Medulla oblongata (tissue), 1 donor: ENCODE measurements around the gene TBC1D8.
A peak's percentile ranks its signal among the peaks of the same experiment; 100 is the strongest.
"Not testable (repeated sequence)": the region's sequence is repeated elsewhere in the genome, so short reads cannot be mapped to it uniquely, and the experiment has no call there.

Experiments
- DNase-seq: peaks from one replicate; pipeline ENCODE4 v3.0.0-alpha.2; 2015; ENCODE audit errors: extremely low spot score

The TBC1D8 gene

GRCh38 chr2:101064868-101065549, 86.2 kb downstream of the TBC1D8 start:
- peak; percentile 14 for DNase-seq

GRCh38 chr2:101064505-101064867, 86.7 kb downstream of the TBC1D8 start:
- no peak for DNase-seq

- DNase-seq = no peak
Measured at GRCh38 chr2:101064125-101064502, 87.1 kb downstream of the TBC1D8 start.

- no peak for DNase-seq
Measured at GRCh38 chr2:101063352-101064124, 87.6 kb downstream of the TBC1D8 start.

- no peak for DNase-seq
Measured at GRCh38 chr2:101058386-101058785, 92.8 kb downstream of the TBC1D8 start.

GRCh38 chr2:101057051-101057933, 93.9 kb downstream of the TBC1D8 start:
- DNase-seq = no peak

GRCh38 chr2:101053117-101053516, 98.1 kb downstream of the TBC1D8 start:
- no peak for DNase-seq

GRCh38 chr2:101052147-101052546, 99.0 kb downstream of the TBC1D8 start:
- no peak for DNase-seq

- not testable (repeated sequence) for DNase-seq
Measured at GRCh38 chr2:101050886-101051285, 100.3 kb downstream of the TBC1D8 start.

- DNase-seq = no peak
Measured at GRCh38 chr2:101048756-101049155, 102.4 kb downstream of the TBC1D8 start.

GRCh38 chr2:101047774-101048173, 103.4 kb downstream of the TBC1D8 start:
- DNase-seq = no peak

GRCh38 chr2:101047075-101047766, 104.0 kb downstream of the TBC1D8 start:
- DNase-seq = no peak

- no peak for DNase-seq
Measured at GRCh38 chr2:101045330-101045729, 105.9 kb downstream of the TBC1D8 start.

GRCh38 chr2:101041413-101041812, 109.8 kb downstream of the TBC1D8 start:
- DNase-seq = peak; percentile 34

- no peak for DNase-seq
Measured at GRCh38 chr2:101040761-101041160, 110.4 kb downstream of the TBC1D8 start.

GRCh38 chr2:101040072-101040471, 111.1 kb downstream of the TBC1D8 start:
- no peak for DNase-seq

GRCh38 chr2:101038455-101039255, 112.5 kb downstream of the TBC1D8 start:
- DNase-seq = no peak

- no peak for DNase-seq
Measured at GRCh38 chr2:101037161-101037755, 113.9 kb downstream of the TBC1D8 start.

GRCh38 chr2:101036562-101036961, 114.6 kb downstream of the TBC1D8 start:
- DNase-seq = peak; percentile 15

- no peak for DNase-seq
Measured at GRCh38 chr2:101032084-101032776, 119.0 kb downstream of the TBC1D8 start.
